PC-3 (cell line): ENCODE measurements around the gene MAP3K21.

Experiments used
- EZH2 ChIP-seq: fragments of 300-600 bp; sonication (generic); IDR thresholded peaks from one replicate; pipeline ENCODE4 v1.6.1; 2017; ENCODE audit warnings: antibody characterized with exemption, mild to moderate bottlenecking, low read length; ENCODE audit not compliant: unreplicated experiment
- TF ChIP-seq, protein P1 (sequence below): fragments of 300-600 bp; sonication (generic); conservative IDR thresholded peaks from 2 replicates; pipeline ENCODE4 v1.5.1; 2017; ENCODE audit warnings: antibody characterized with exemption, low read depth, mild to moderate bottlenecking, low read length

DNA sequence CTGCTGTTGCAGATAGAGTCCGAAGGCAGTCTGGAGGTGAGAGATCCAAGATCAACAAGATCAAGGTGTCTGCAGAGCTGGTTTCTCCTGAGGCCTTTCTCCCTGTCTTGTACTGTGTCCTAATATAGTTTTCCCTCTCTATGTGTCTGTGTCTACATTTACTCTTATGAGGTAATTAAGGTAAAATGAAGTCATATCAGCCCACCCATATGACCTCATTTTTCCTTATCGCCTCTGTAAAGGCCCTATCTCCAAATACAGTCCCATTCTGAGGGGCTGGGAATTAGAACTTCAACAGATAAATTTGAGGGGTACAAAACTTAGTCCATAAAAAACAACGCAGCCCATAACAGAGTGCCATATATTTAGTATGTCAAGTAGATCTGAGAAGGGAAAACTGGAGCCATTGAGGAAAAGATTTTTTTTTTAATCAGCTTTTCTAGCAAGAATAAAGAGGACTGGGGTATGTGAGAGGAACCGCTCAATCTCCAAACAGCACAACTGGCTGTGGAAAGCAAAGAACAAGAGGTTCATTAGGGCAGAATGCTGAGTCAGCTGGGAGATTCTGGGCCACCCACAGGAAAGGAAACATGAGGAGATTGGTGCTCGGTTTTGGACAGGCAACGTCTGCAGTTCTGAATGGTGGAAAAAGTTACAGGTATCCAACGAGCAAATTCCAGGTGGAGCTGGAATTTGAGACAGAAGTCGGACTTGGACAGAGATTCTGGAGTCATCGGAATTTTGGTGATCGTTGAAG, 65.7 kb downstream of the MAP3K21 start:
- TF ChIP-seq, protein P1, sequence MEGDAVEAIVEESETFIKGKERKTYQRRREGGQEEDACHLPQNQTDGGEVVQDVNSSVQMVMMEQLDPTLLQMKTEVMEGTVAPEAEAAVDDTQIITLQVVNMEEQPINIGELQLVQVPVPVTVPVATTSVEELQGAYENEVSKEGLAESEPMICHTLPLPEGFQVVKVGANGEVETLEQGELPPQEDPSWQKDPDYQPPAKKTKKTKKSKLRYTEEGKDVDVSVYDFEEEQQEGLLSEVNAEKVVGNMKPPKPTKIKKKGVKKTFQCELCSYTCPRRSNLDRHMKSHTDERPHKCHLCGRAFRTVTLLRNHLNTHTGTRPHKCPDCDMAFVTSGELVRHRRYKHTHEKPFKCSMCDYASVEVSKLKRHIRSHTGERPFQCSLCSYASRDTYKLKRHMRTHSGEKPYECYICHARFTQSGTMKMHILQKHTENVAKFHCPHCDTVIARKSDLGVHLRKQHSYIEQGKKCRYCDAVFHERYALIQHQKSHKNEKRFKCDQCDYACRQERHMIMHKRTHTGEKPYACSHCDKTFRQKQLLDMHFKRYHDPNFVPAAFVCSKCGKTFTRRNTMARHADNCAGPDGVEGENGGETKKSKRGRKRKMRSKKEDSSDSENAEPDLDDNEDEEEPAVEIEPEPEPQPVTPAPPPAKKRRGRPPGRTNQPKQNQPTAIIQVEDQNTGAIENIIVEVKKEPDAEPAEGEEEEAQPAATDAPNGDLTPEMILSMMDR: no peak
- TF ChIP-seq EZH2: no peak
